HK-2 (cell line): ENCODE results near the gene LRRC4B.
A peak's percentile ranks its signal among the peaks of the same experiment; 100 is the strongest.

Experiments used
- DNase-seq: peaks from one replicate; pipeline ENCODE4 v3.0.0-alpha.2; 2018; ENCODE audit not compliant: unreplicated experiment

The LRRC4B gene

GRCh38 chr19:50573741-50574461 lies 5.7 kb upstream of the LRRC4B start:
- DNase-seq: no peak

- no peak for DNase-seq
Measured at GRCh38 chr19:50570997-50571396, 2.8 kb upstream of the LRRC4B start.

- DNase-seq: no peak
Measured at GRCh38 chr19:50569938-50570540, 1.8 kb upstream of the LRRC4B start.

GRCh38 chr19:50568728-50569698 lies 778 bp upstream of the LRRC4B start:
- no peak for DNase-seq

GRCh38 chr19:50567052-50567841 lies 988 bp downstream of the LRRC4B start:
- no peak for DNase-seq

GRCh38 chr19:50565984-50566903 lies 2.0 kb downstream of the LRRC4B start:
- no peak for DNase-seq

GRCh38 chr19:50564229-50565105 lies 3.8 kb downstream of the LRRC4B start:
- no peak for DNase-seq

- DNase-seq: no peak
Measured at GRCh38 chr19:50563597-50563996, 4.6 kb downstream of the LRRC4B start.

- no peak for DNase-seq
Measured at GRCh38 chr19:50562996-50563395, 5.2 kb downstream of the LRRC4B start.

GRCh38 chr19:50562329-50562728 lies 5.9 kb downstream of the LRRC4B start:
- no peak for DNase-seq

GRCh38 chr19:50559636-50560035 lies 8.6 kb downstream of the LRRC4B start:
- no peak for DNase-seq

GRCh38 chr19:50558449-50558848 lies 9.8 kb downstream of the LRRC4B start:
- DNase-seq: no peak

GRCh38 chr19:50558039-50558438 lies 10.2 kb downstream of the LRRC4B start:
- no peak for DNase-seq

GRCh38 chr19:50557009-50557613 lies 11.1 kb downstream of the LRRC4B start:
- no peak for DNase-seq

- DNase-seq: peak; percentile 85
Measured at GRCh38 chr19:50556282-50557008, 11.8 kb downstream of the LRRC4B start.

- no peak for DNase-seq
Measured at GRCh38 chr19:50555450-50556281, 12.6 kb downstream of the LRRC4B start.

- no peak for DNase-seq
Measured at GRCh38 chr19:50555033-50555432, 13.2 kb downstream of the LRRC4B start.

GRCh38 chr19:50554212-50554611 lies 14.0 kb downstream of the LRRC4B start:
- DNase-seq: no peak
